DOHH2 (cell line): Measurements from ENCODE around the gene MCTS1.

Experiments
- H3F3A ChIP-seq: fragments of 200-600 bp; sonication (generic), shearing (Covaris generic); 2 replicates; pipeline ENCODE4 v1.6.0; 2016; ENCODE audit warnings: antibody characterized with exemption, mild to moderate bottlenecking; ENCODE audit not compliant: control insufficient read depth, insufficient read depth
- H3K27ac ChIP-seq: fragments of 200-600 bp; sonication (generic); 2 replicates; pipeline ENCODE4 v1.5.1; 2014; ENCODE audit warnings: low read depth, mild to moderate bottlenecking, low read length, moderate library complexity
- H3K27me3 ChIP-seq: fragments of 200-600 bp; sonication (generic); 2 replicates; pipeline ENCODE4 v1.6.1; 2014; ENCODE audit warnings: mild to moderate bottlenecking, low read length, mixed read lengths; ENCODE audit not compliant: control insufficient read depth
- H3K36me3 ChIP-seq: fragments of 200-600 bp; sonication (generic); 2 replicates; pipeline ENCODE4 v1.6.1; 2014; ENCODE audit warnings: mild to moderate bottlenecking, low read length, moderate library complexity, mixed read lengths; ENCODE audit not compliant: control insufficient read depth
- H3K4me1 ChIP-seq: fragments of 200-600 bp; sonication (generic); 2 replicates; pipeline ENCODE4 v1.6.1; 2014; ENCODE audit warnings: mild to moderate bottlenecking, low read length, mixed read lengths; ENCODE audit not compliant: control insufficient read depth
- H3K4me2 ChIP-seq: fragments of 200-600 bp; sonication (generic); 2 replicates; pipeline ENCODE4 v1.6.0; 2014; ENCODE audit warnings: mild to moderate bottlenecking, low read length, moderate library complexity
- H3K4me3 ChIP-seq: fragments of 200-600 bp; sonication (generic); 2 replicates; pipeline ENCODE4 v1.5.1; 2014; ENCODE audit warnings: mild to moderate bottlenecking, low read length, mixed read lengths
- H3K79me2 ChIP-seq: fragments of 200-600 bp; sonication (generic); 2 replicates; pipeline ENCODE4 v1.6.1; 2014; ENCODE audit warnings: mild to moderate bottlenecking, low read length, mixed read lengths; ENCODE audit not compliant: control insufficient read depth
- H3K9me2 ChIP-seq: fragments of 200-600 bp; sonication (generic); replicated peaks from 2 replicates; pipeline ENCODE4 v1.6.1; 2014; ENCODE audit warnings: mild to moderate bottlenecking, low read length, mixed read lengths; ENCODE audit not compliant: control insufficient read depth
- H3K9me3 ChIP-seq: fragments of 200-600 bp; sonication (generic); 2 replicates; pipeline ENCODE4 v1.6.1; 2014; ENCODE audit warnings: antibody characterized with exemption, low read length, mixed read lengths; ENCODE audit not compliant: control insufficient read depth, insufficient read depth
- H4K20me1 ChIP-seq: fragments of 200-600 bp; sonication (generic); 2 replicates; pipeline ENCODE4 v1.6.0; 2014; ENCODE audit warnings: low read depth, mild to moderate bottlenecking, antibody characterized with exemption, low read length, moderate library complexity; ENCODE audit not compliant: control insufficient read depth, insufficient read depth
- EZH2phosphoT487 ChIP-seq: fragments of 200-600 bp; sonication (generic); IDR thresholded peaks from 2 replicates; pipeline ENCODE4 v1.6.1; 2017; ENCODE audit warnings: borderline replicate concordance, mild to moderate bottlenecking, antibody characterized with exemption, low read length, moderate library complexity, mixed read lengths
- TF ChIP-seq, protein P1 (sequence below): fragments of 200-600 bp; sonication (generic); IDR thresholded peaks from one replicate; pipeline ENCODE4 v1.5.1; 2014; ENCODE audit warnings: antibody characterized with exemption, mild to moderate bottlenecking, low read depth, low read length; ENCODE audit not compliant: poor library complexity, severe bottlenecking

MCTS1 gene

DNA sequence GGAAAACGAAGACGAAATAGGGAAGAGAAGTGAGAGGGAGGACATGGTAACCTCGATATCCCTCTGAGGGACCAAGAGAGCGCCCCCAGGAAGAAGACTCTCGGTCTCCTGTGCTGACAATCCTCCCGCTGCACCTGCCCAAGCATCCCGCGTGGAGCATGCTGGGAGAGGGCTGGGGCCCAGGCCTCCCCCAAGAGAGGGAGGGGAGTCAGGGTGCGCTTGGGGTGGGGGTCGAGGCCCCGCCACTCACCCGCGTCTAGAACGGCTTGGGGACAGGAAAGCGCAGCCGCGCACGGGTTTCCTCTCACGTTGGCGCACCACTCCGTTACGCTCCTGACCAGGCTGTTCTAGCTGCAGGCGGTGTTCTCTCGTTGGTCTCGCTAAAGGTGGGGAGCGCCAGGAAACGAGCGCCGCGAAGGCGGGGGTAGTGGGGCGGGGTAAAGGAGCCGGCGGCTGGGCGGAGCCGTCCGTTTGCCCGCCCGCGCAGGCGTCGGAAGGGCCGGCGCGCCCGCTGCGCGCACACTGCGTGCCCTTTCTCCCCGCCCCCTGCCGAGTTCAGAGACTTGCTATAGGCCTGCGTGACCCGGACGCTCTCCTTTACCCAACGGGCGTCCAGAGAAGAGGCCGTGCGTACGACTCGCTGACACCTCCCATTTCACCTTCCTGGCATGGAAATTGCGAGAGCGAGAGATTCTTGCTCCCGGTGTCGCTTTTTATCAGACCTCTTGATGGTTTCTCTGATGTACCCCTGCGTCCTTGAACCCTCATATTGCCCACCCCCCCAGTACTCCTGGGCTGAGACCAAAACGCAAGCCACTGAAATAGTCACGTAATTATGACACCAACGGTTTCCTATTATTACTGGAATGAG lies 26.0 kb downstream of the MCTS1 start, which contains the start of gene C1GALT1C1:
TSS of gene C1GALT1C1 (minus strand) at position 388 of the 871 bp plus-strand sequence. CDS start 2,888 bp downstream, outside the sequence.
- Histone ChIP-seq H3K27me3 (no peaks in the 10 kb centered on the region), H3K4me3 (peak within 1 kb of the TSS; percentile 86), H3K4me1 (peaks cover 37% of the 10 kb centered on the region), H3K9me3 (no peaks in the 10 kb centered on the region), H3K4me2 (peak within 1 kb of the TSS; percentile 89), H3F3A (peaks cover 4% of the 10 kb centered on the region), H3K36me3 (peaks cover 6% of the 10 kb centered on the region; the same call in 1 of the 2 replicates), H3K27ac (peak within 1 kb of the TSS; percentile 86), H3K9me2 (no peaks in the 10 kb centered on the region), H3K79me2 (peaks cover 32% of the 10 kb centered on the region), H4K20me1 (no peaks in the 10 kb centered on the region)
- no peak for TF ChIP-seq EZH2phosphoT487
- TF ChIP-seq, protein P1, sequence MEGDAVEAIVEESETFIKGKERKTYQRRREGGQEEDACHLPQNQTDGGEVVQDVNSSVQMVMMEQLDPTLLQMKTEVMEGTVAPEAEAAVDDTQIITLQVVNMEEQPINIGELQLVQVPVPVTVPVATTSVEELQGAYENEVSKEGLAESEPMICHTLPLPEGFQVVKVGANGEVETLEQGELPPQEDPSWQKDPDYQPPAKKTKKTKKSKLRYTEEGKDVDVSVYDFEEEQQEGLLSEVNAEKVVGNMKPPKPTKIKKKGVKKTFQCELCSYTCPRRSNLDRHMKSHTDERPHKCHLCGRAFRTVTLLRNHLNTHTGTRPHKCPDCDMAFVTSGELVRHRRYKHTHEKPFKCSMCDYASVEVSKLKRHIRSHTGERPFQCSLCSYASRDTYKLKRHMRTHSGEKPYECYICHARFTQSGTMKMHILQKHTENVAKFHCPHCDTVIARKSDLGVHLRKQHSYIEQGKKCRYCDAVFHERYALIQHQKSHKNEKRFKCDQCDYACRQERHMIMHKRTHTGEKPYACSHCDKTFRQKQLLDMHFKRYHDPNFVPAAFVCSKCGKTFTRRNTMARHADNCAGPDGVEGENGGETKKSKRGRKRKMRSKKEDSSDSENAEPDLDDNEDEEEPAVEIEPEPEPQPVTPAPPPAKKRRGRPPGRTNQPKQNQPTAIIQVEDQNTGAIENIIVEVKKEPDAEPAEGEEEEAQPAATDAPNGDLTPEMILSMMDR = no peak

DNA sequence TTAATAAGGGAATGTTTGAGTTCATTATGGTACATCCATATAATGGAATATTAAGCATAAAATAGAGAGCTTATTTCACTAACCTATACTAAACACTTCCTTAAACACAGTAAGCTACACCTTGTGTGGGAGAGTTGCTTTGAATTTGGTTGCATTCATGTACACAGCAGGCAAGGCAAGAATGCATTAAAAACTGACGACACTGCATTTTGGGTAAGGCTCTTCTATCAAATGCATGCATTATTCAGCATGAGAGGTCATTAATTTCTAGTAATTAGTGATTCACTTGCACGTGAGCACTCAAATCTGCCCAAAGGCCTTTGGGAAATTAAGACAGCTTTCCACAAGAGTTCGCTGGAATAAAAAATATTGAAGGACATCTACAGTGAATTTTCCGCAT lies 34.7 kb downstream of the MCTS1 start:
- Histone ChIP-seq H3K9me2 (no peaks in the 10 kb centered on the region), H3K4me1 (peaks cover 3% of the 10 kb centered on the region; the same call in 1 of the 2 replicates), H3K36me3 (no peaks in the 10 kb centered on the region), H3K27me3 (no peaks in the 10 kb centered on the region), H3K9me3 (no peaks in the 10 kb centered on the region), H3K79me2 (no peaks in the 10 kb centered on the region), H3K4me2 (no peak overlapping the region), H3K27ac (no peak overlapping the region), H3F3A (no peaks in the 10 kb centered on the region), H4K20me1 (no peaks in the 10 kb centered on the region), H3K4me3 (no peak overlapping the region)
- TF ChIP-seq EZH2phosphoT487 = no peak
- TF ChIP-seq, protein P1 = no peak

DNA sequence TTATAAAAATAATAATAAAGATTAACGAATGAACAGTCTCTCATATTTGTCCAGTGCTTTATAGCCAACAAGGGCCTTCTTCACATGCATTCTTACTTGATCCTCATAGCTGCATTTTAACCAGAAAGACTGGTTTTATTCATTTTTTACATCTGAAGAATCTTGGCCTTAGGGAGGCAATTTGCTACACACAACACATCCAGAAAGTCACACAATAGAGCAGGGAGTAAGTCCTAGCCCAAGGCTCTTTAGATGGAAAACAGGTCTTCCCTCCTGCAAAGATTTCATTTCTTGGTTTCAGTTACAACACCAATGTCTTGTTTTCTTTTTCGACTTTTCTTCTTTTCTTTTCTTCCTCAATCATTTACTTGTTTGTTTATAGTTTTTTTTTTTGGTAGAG lies 39.0 kb downstream of the MCTS1 start:
- Histone ChIP-seq H3K27me3 (no peaks in the 10 kb centered on the region), H3K27ac (no peak overlapping the region), H3K9me3 (no peaks in the 10 kb centered on the region), H3K9me2 (no peaks in the 10 kb centered on the region), H3K4me2 (no peak overlapping the region), H3K4me3 (no peak overlapping the region), H3K79me2 (no peaks in the 10 kb centered on the region), H3K4me1 (no peaks in the 10 kb centered on the region), H3K36me3 (no peaks in the 10 kb centered on the region), H4K20me1 (no peaks in the 10 kb centered on the region), H3F3A (no peaks in the 10 kb centered on the region)
- TF ChIP-seq EZH2phosphoT487 = no peak
- TF ChIP-seq, protein P1 = no peak
